Small intestine (tissue), 7 donors: ENCODE measurements around the gene INPP5F. TPM values are rescaled to one million over a fixed set of nuclear protein-coding genes. Genes with fewer than 3 reads are reported as not detected.
"Not testable (repeated sequence)": the region's sequence is repeated elsewhere in the genome, so short reads cannot be mapped to it uniquely, and the experiment has no call there.

Source experiments
- DNase-seq, 2 donors: peaks; one replicate each; pipeline versions ENCODE4 v3.0.0 to v3.0.0-alpha.2; 2013
- FAIRE-seq: peaks from 2 replicates; lab custom pipeline; 2012; peaks lifted over from hg19 to GRCh38; lab: Jason Lieb, UNC
- H3K27ac ChIP-seq, 3 donors: one replicate each; pipeline ENCODE4 v1.5.1; 2013; ENCODE audit warnings: low read length in 2 of 3, mild to moderate bottlenecking in 2 of 3, control low read depth in 1 of 3, inconsistent platforms in 1 of 3, low read depth in 1 of 3, moderate library complexity in 1 of 3
- H3K27me3 ChIP-seq, 3 donors: one replicate each; pipeline ENCODE4 v1.6.1; 2013; ENCODE audit warnings: low read length in 3 of 3, inconsistent platforms in 1 of 3; ENCODE audit not compliant: control insufficient read depth in 3 of 3, insufficient read depth in 3 of 3
- H3K36me3 ChIP-seq, 3 donors: one replicate each; pipeline ENCODE4 v1.6.1; 2013; ENCODE audit warnings: low read length in 3 of 3, inconsistent platforms in 1 of 3, low read depth in 1 of 3, mild to moderate bottlenecking in 1 of 3, moderate library complexity in 1 of 3; ENCODE audit not compliant: control insufficient read depth in 3 of 3, insufficient read depth in 2 of 3
- H3K4me1 ChIP-seq, 3 donors: one replicate each; pipeline ENCODE4 v1.6.1; 2013; ENCODE audit warnings: low read length in 2 of 3, inconsistent platforms in 1 of 3, low read depth in 1 of 3, mild to moderate bottlenecking in 1 of 3, moderate library complexity in 1 of 3; ENCODE audit not compliant: control insufficient read depth in 3 of 3, insufficient read depth in 2 of 3
- H3K4me3 ChIP-seq, 3 donors: one replicate each; pipeline ENCODE4 v1.5.1; 2013; ENCODE audit warnings: low read length in 3 of 3, control low read depth in 1 of 3, inconsistent platforms in 1 of 3, low read depth in 1 of 3, mild to moderate bottlenecking in 1 of 3, moderate library complexity in 1 of 3
- H3K9me3 ChIP-seq, 2 donors: one replicate each; pipeline ENCODE4 v1.6.1; 2013; ENCODE audit warnings: low read depth in 1 of 2, low read length in 1 of 2; ENCODE audit not compliant: control insufficient read depth in 2 of 2, insufficient read depth in 1 of 2
- WGBS, 3 donors: extraction: QIAGEN DNeasy Blood & Tissue Kit; methylation state at CpG; one replicate each; pipeline ENCODE4 v1.1.7; 2013; 5-methylcytosine and 5-hydroxymethylcytosine counted together
- polyA plus RNA-seq, 4 donors: library from polyadenylated mRNA; stranded (reverse) in 3 of 4; unstranded in 1 of 4; fragments of 200-250 nt in 3 of 4; fragments of 120-200 nt in 1 of 4; gene quantifications; one replicate each; pipeline versions ENCODE4 v1.2.1 to v1.2.3, GENCODE V29; 2013
- donor health status: healthy with polysubstance abuse.
- donor health status: control.
- donor health status: control.
- donor health status: Bipolar disorder and iron deficiency.
- donor health status: healthy.

Gene INPP5F
- polyA plus RNA-seq, 4 donors = 3.5 to 14.1 (median 5.2) TPM

GRCh38 chr10:119782981-119783664 lies 57.3 kb downstream of the INPP5F start:
- H3K36me3 ChIP-seq = peaks cover 0 to 3% (median 0%) of the 10 kb centered on the region in 3 donors
- WGBS, 3 donors = 76 to 95% (median 92%) methylated on average over 4 of the region's 4 CpGs
- H3K27me3 ChIP-seq = no peaks in the 10 kb centered on the region
- no peaks in the 10 kb centered on the region for H3K4me1 ChIP-seq
- FAIRE-seq = no peak
- no peak overlapping the region for H3K27ac ChIP-seq
- no peaks in the 10 kb centered on the region for H3K9me3 ChIP-seq
- no peak for DNase-seq
- no peak overlapping the region for H3K4me3 ChIP-seq

- Histone ChIP-seq H3K9me3 (no peaks in the 10 kb centered on the region), H3K27me3 (no peaks in the 10 kb centered on the region), H3K36me3 (peaks cover 0 to 3% (median 0%) of the 10 kb centered on the region in 3 donors), H3K27ac (no peak overlapping the region), H3K4me3 (no peak overlapping the region), H3K4me1 (no peaks in the 10 kb centered on the region)
- FAIRE-seq (no peak), DNase-seq (no peak)
- WGBS, 3 donors = 65 to 92% (median 81%) methylated on average over 7 of the region's 7 CpGs
Measured at GRCh38 chr10:119783665-119784027, 57.8 kb downstream of the INPP5F start.

GRCh38 chr10:119784340-119785067 lies 58.7 kb downstream of the INPP5F start:
- Histone ChIP-seq H3K27me3 (no peaks in the 10 kb centered on the region), H3K4me3 (no peak overlapping the region), H3K4me1 (no peaks in the 10 kb centered on the region), H3K36me3 (peaks cover 0 to 3% (median 0%) of the 10 kb centered on the region in 3 donors), H3K9me3 (no peaks in the 10 kb centered on the region), H3K27ac (no peak overlapping the region)
- no peak for FAIRE-seq
- DNase-seq = peak in 1 of 2 donors; percentile 6
- WGBS, 3 donors = 51 to 72% (median 59%) methylated on average over 7 of the region's 7 CpGs

DNA sequence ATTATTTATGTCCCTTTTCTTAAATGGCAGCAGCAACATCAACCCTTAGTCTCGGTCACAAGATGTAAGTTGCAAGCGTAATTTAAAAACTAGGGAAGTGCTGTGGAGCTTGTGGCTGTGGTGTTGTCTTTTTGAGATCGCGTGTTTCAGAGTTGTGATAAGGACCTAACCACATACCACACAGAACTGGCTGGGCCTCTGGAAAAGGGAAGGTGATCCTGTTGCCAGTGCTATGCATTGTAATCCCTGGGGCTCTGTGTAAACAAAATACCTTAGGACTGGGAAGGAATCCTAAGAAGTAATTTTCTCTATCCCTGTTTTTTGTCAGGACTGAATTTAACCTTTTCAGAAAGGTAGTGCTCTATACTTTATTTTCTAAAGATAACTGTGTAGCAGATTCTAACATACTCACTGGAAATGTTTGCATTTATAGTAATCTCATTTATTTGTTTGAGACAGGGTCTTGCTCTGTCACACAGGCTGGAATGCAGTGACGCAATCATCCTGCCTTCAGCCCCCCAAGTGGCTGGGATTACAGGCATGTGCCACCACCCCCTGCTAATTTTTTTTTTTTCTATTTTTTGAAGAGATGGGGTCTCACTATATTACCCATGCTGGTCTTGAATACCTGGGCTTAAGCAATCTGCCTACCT lies 60.4 kb downstream of the INPP5F start:
- peak in 1 of 2 donors; percentile 15 for DNase-seq
- no peak for FAIRE-seq

DNA sequence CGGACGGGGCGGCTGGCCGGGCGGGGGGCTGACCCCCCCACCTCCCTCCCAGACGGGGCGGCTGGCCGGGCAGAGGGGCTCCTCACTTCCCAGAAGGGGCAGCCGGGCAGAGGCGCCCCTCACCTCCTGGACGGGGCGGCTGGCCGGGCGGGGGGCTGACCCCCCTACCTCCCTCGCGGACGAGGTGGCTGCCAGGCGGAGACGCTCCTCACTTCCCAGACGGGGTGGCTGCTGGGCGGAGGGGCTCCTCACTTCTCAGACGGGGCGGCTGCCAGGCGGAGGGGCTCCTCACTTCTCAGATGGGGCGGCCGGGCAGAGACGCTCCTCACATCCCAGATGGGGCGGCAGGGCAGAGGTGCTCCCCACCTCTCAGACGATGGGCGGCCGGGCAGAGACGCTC lies 69.3 kb downstream of the INPP5F start:
- not testable (repeated sequence) for FAIRE-seq, H3K27me3 ChIP-seq, H3K36me3 ChIP-seq, H3K27ac ChIP-seq, H3K9me3 ChIP-seq, DNase-seq, H3K4me3 ChIP-seq, H3K4me1 ChIP-seq
- WGBS, 3 donors = 97 to 99% (median 97%) methylated on average over 16 to 32 of the region's 32 CpGs

More for the DNA sequence above, 60.4 kb downstream of the INPP5F start:
- Histone ChIP-seq H3K27me3 (no peaks in the 10 kb centered on the region), H3K36me3 (peaks cover 0 to 3% (median 0%) of the 10 kb centered on the region in 3 donors), H3K4me1 (no peaks in the 10 kb centered on the region), H3K9me3 (no peaks in the 10 kb centered on the region), H3K4me3 (no peak overlapping the region), H3K27ac (no peak overlapping the region)
- 78 to 93% (median 92%) methylated on average over 5 of the region's 5 CpGs for WGBS, 3 donors

DNA sequence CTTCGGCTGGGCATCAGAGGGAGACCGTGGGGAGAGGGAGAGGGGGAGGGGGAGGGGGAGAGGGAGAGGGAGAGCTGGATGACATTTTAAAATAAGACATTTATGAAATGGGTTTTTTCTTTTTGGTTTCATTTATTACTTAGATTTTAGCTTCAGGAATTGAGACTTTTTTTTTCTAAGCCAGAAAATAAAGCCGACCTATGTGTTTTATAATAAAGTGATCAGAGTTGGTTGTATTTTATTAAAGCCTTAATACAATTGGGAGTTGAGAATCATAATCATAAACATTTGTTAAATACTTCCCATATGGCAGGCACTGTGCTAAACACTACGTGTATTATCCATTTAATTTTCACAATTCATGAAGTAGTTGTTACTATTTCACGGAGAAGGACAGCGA lies 70.2 kb downstream of the INPP5F start:
- 94 to 99% (median 96%) methylated on average over 6 of the region's 6 CpGs for WGBS, 3 donors
- H3K4me3 ChIP-seq = no peak overlapping the region
- peaks cover 0 to 3% (median 0%) of the 10 kb centered on the region in 3 donors for H3K36me3 ChIP-seq
- no peak for FAIRE-seq
- no peak overlapping the region for H3K27ac ChIP-seq
- H3K27me3 ChIP-seq = no peaks in the 10 kb centered on the region
- no peaks in the 10 kb centered on the region for H3K9me3 ChIP-seq
- no peak for DNase-seq
- no peaks in the 10 kb centered on the region for H3K4me1 ChIP-seq

GRCh38 chr10:119801176-119801575 lies 75.3 kb downstream of the INPP5F start:
- Histone ChIP-seq H3K4me3 (no peak overlapping the region), H3K9me3 (no peaks in the 10 kb centered on the region), H3K27me3 (no peaks in the 10 kb centered on the region), H3K4me1 (no peaks in the 10 kb centered on the region), H3K36me3 (peaks cover 3 to 6% (median 5%) of the 10 kb centered on the region in 3 donors), H3K27ac (no peak overlapping the region)
- WGBS, 3 donors = 91 to 97% (median 95%) methylated on average over 2 of the region's 2 CpGs
- FAIRE-seq (no peak), DNase-seq (no peak)

DNA sequence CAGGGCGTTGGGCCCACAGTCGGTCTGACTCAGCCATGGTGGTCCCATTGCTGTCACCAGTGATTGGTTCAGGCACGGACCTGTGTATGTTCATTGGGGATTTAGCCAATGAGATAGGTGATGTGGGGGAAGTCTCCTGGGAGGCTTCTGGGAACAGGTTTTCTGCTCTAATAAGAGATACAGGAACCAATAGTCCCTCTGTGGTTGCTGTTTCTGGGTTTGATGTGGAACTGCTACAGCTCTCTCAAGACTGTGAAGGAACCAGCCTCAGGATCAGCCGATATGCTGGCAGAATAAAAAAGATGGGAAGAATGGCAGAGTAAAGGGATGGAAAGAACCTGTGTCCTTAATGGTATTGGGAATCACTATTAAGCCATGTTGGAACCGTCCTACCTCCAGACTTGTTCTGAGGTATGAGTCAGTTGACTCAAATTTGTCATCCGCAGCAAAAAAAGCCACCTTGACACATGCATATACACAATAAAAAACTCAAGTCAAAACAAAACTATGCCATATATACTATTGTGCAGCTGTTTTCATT lies 76.2 kb downstream of the INPP5F start:
- Histone ChIP-seq H3K36me3 (peaks cover 2 to 5% (median 3%) of the 10 kb centered on the region in 3 donors), H3K27me3 (no peaks in the 10 kb centered on the region), H3K4me1 (no peaks in the 10 kb centered on the region), H3K4me3 (no peak overlapping the region), H3K27ac (no peak overlapping the region), H3K9me3 (no peaks in the 10 kb centered on the region)
- no peak for FAIRE-seq
- no peak for DNase-seq
- 83 to 95% (median 91%) methylated on average over 6 of the region's 6 CpGs for WGBS, 3 donors
